HEK293 (cell line): ENCODE results near the gene CD19.

ENCODE experiments used
- CTCF ChIA-PET: fragments of 350-600 bp; formaldehyde crosslinking; extraction: SDS; loops from one replicate; lab custom pipeline; 2021; ENCODE audit warnings: antibody characterized with exemption; lab: Yijun Ruan, JAX
- POLR2A ChIA-PET: fragments of 300-600 bp; formaldehyde crosslinking; extraction: SDS; loops from one replicate; lab custom pipeline; 2020; ENCODE audit warnings: antibody characterized with exemption, inconsistent platforms; lab: Yijun Ruan, JAX
- H3K27ac ChIP-seq: fragments of 200-500 bp; sonication (Bioruptor generic); 2 replicates; pipeline ENCODE4 v1.5.1; 2014; ENCODE audit warnings: low read depth, low read length, control low read depth, inconsistent platforms; ENCODE audit errors: extremely low read depth
- H3K36me3 ChIP-seq, 2 experiments: fragments of 200-500 bp in 1 of 2; sonication (Bioruptor generic) in 1 of 2; 1 replicate in 1 of 2; 2 replicates in 1 of 2; pipeline ENCODE4 v1.5.1; 2014 to 2017; ENCODE audit warnings: inconsistent platforms in 2 of 2, low read length in 2 of 2; ENCODE audit not compliant: control insufficient read depth in 2 of 2, insufficient read depth in 1 of 2
- H3K4me1 ChIP-seq: fragments of 200-500 bp; sonication (Bioruptor generic); 2 replicates; pipeline ENCODE4 v1.5.1; 2014; ENCODE audit warnings: mild to moderate bottlenecking, low read length, inconsistent platforms; ENCODE audit not compliant: control insufficient read depth, insufficient read depth
- H3K4me3 ChIP-seq: 2 replicates; pipeline ENCODE4 v1.5.1; 2011; ENCODE audit warnings: low read depth, mild to moderate bottlenecking, control low read depth, low read length, moderate library complexity
- H3K9me3 ChIP-seq: fragments of 200-500 bp; sonication (Bioruptor generic); 2 replicates; pipeline ENCODE4 v1.5.1; 2014; ENCODE audit warnings: low read depth, low read length, inconsistent platforms; ENCODE audit not compliant: control insufficient read depth, insufficient read depth
- EGR2 ChIP-seq: fragments of 450-650 bp; formaldehyde crosslinking; IDR thresholded peaks from 2 replicates; pipeline ENCODE4 v1.5.1; 2016; ENCODE audit warnings: low read depth, missing biosample characterization, missing genetic modification characterization
- GLIS1 ChIP-seq: fragments of 450-650 bp; formaldehyde crosslinking; IDR thresholded peaks from 2 replicates; pipeline ENCODE4 v1.5.1; 2016; ENCODE audit warnings: missing biosample characterization, missing genetic modification characterization
- GLIS2 ChIP-seq: fragments of 450-650 bp; formaldehyde crosslinking; IDR thresholded peaks from 2 replicates; pipeline ENCODE4 v1.5.1; 2016; ENCODE audit warnings: missing biosample characterization, missing genetic modification characterization
- INSM2 ChIP-seq: fragments of 450-650 bp; formaldehyde crosslinking; IDR thresholded peaks from 2 replicates; pipeline ENCODE4 v1.5.1; 2016; ENCODE audit warnings: missing biosample characterization, missing genetic modification characterization
- KLF7 ChIP-seq: fragments of 450-650 bp; formaldehyde crosslinking; IDR thresholded peaks from 2 replicates; pipeline ENCODE4 v1.5.1; 2016; ENCODE audit warnings: missing biosample characterization, missing genetic modification characterization, borderline replicate concordance
- MEIS1 ChIP-seq: sonication (generic); formaldehyde crosslinking; IDR thresholded peaks from 2 replicates; pipeline ENCODE4 v1.8.1; 2022; ENCODE audit warnings: missing genetic modification reagents, mild to moderate bottlenecking, borderline replicate concordance
- PRDM2 ChIP-seq: fragments of 450-650 bp; formaldehyde crosslinking; IDR thresholded peaks from 2 replicates; pipeline ENCODE4 v1.5.1; 2016; ENCODE audit warnings: missing biosample characterization, missing genetic modification characterization, borderline replicate concordance
- SCRT1 ChIP-seq: fragments of 450-650 bp; formaldehyde crosslinking; IDR thresholded peaks from 2 replicates; pipeline ENCODE4 v1.5.1; 2016; ENCODE audit warnings: missing biosample characterization, missing genetic modification characterization, borderline replicate concordance
- ZNF112 ChIP-seq: fragments of 450-650 bp; formaldehyde crosslinking; IDR thresholded peaks from 2 replicates; pipeline ENCODE4 v1.5.0; 2017; ENCODE audit warnings: missing biosample characterization, missing genetic modification characterization
- ZNF121 ChIP-seq: fragments of 450-650 bp; formaldehyde crosslinking; IDR thresholded peaks from 2 replicates; pipeline ENCODE4 v1.5.1; 2016; ENCODE audit warnings: missing biosample characterization, missing genetic modification characterization
- ZNF223 ChIP-seq: fragments of 450-650 bp; formaldehyde crosslinking; IDR thresholded peaks from 2 replicates; pipeline ENCODE4 v1.5.1; 2016; ENCODE audit warnings: missing biosample characterization, missing genetic modification characterization
- ZNF473 ChIP-seq: fragments of 450-650 bp; formaldehyde crosslinking; IDR thresholded peaks from 2 replicates; pipeline ENCODE4 v1.5.1; 2017; ENCODE audit warnings: missing biosample characterization, missing genetic modification characterization
- ZNF501 ChIP-seq: fragments of 450-650 bp; formaldehyde crosslinking; IDR thresholded peaks from 2 replicates; pipeline ENCODE4 v1.5.1; 2016; ENCODE audit warnings: missing biosample characterization, missing genetic modification characterization
- ZNF510 ChIP-seq: fragments of 450-650 bp; formaldehyde crosslinking; IDR thresholded peaks from 2 replicates; pipeline ENCODE4 v1.5.1; 2018; ENCODE audit warnings: mild to moderate bottlenecking, missing genetic modification characterization, missing biosample characterization; ENCODE audit not compliant: insufficient replicate concordance
- ZNF514 ChIP-seq: fragments of 450-650 bp; formaldehyde crosslinking; IDR thresholded peaks from 2 replicates; pipeline ENCODE4 v1.5.1; 2016; ENCODE audit warnings: missing biosample characterization, missing genetic modification characterization
- ZNF549 ChIP-seq: fragments of 450-650 bp; IDR thresholded peaks from 2 replicates; pipeline ENCODE4 v1.5.1; 2018; ENCODE audit warnings: missing biosample characterization, missing genetic modification characterization, mild to moderate bottlenecking, inconsistent platforms, moderate library complexity
- ZNF558 ChIP-seq: fragments of 450-650 bp; formaldehyde crosslinking; IDR thresholded peaks from 2 replicates; pipeline ENCODE4 v1.5.1; 2016; ENCODE audit warnings: missing biosample characterization, missing genetic modification characterization
- ZNF560 ChIP-seq: fragments of 450-650 bp; formaldehyde crosslinking; IDR thresholded peaks from 2 replicates; pipeline ENCODE4 v1.5.1; 2017; ENCODE audit warnings: missing biosample characterization, missing genetic modification characterization, borderline replicate concordance
- ZNF580 ChIP-seq: fragments of 450-650 bp; formaldehyde crosslinking; IDR thresholded peaks from 2 replicates; pipeline ENCODE4 v1.5.1; 2016; ENCODE audit warnings: missing biosample characterization, missing genetic modification characterization
- ZNF610 ChIP-seq: fragments of 450-650 bp; formaldehyde crosslinking; IDR thresholded peaks from 2 replicates; pipeline ENCODE4 v1.5.1; 2016; ENCODE audit warnings: missing biosample characterization, missing genetic modification characterization, borderline replicate concordance
- ZNF670 ChIP-seq: fragments of 450-650 bp; formaldehyde crosslinking; IDR thresholded peaks from 2 replicates; pipeline ENCODE4 v1.5.1; 2016; ENCODE audit warnings: missing biosample characterization, missing genetic modification characterization, low read depth
- ZNF776 ChIP-seq: fragments of 450-650 bp; formaldehyde crosslinking; IDR thresholded peaks from 2 replicates; pipeline ENCODE4 v1.5.0; 2017; ENCODE audit warnings: missing biosample characterization, missing genetic modification characterization, borderline replicate concordance
- ZNF792 ChIP-seq: fragments of 450-650 bp; formaldehyde crosslinking; IDR thresholded peaks from 2 replicates; pipeline ENCODE4 v1.5.1; 2016; ENCODE audit warnings: missing biosample characterization, missing genetic modification characterization

Gene CD19

GRCh38 chr16:28902909-28903308 lies 28.9 kb upstream of the CD19 start (continued):
- TF ChIP-seq ZNF112 (tag by site-specific recombination) (no peak), EGR2 (peak; percentile 88), ZNF501 (tag by site-specific recombination) (no peak), GLIS2 (tag by site-specific recombination) (peak; percentile 31; the same call in 1 of the 2 replicates), ZNF510 (no peak), INSM2 (tag by site-specific recombination) (no peak), KLF7 (tag by site-specific recombination) (no peak), ZNF792 (no peak)

- Histone ChIP-seq H3K36me3 (peaks cover 0 to 16% of the 10 kb centered on the region in 2 experiments; a peak in 2 of 3 replicates), H3K9me3 (no peaks in the 10 kb centered on the region), H3K4me1 (no peaks in the 10 kb centered on the region), H3K4me3 (no peak overlapping the region), H3K27ac (no peak overlapping the region)
- ChIA-PET POLR2A (no interaction called here), CTCF (interaction anchor here (1.8 kb wide), 1 partner anchor 42 kb away, joined by 4 read pairs; no protein-coding TSS in a partner anchor)
- TF ChIP-seq ZNF560 (tag by site-specific recombination) (no peak), ZNF580 (tag by site-specific recombination) (no peak), SCRT1 (tag by site-specific recombination) (no peak), ZNF121 (no peak)
Measured at GRCh38 chr16:28903344-28904042, 28.3 kb upstream of the CD19 start.

- H3K9me3 ChIP-seq: no peaks in the 10 kb centered on the region
- H3K27ac ChIP-seq: no peak overlapping the region
- POLR2A ChIA-PET: no interaction called here
- H3K36me3 ChIP-seq: peaks cover 0 to 12% of the 10 kb centered on the region in 2 experiments; a peak in 2 of 3 replicates
- no peaks in the 10 kb centered on the region for H3K4me1 ChIP-seq
- CTCF ChIA-PET: no interaction called here
- H3K4me3 ChIP-seq: no peak overlapping the region
- TF ChIP-seq ZNF223 (no peak), PRDM2 (tag by site-specific recombination) (no peak), GLIS1 (no peak), MEIS1 (CRISPR knock-in tag) (no peak), ZNF501 (tag by site-specific recombination) (no peak), ZNF558 (tag by site-specific recombination) (no peak), ZNF112 (tag by site-specific recombination) (no peak), ZNF514 (tag by site-specific recombination) (no peak), ZNF473 (tag by site-specific recombination) (no peak), ZNF670 (tag by site-specific recombination) (no peak), ZNF549 (tag by site-specific recombination) (no peak), ZNF610 (tag by site-specific recombination) (no peak), ZNF776 (tag by site-specific recombination) (no peak)
Measured at GRCh38 chr16:28904363-28904762, 27.4 kb upstream of the CD19 start.
